ENCODE results near the gene E2F4.

Gene E2F4

GRCh38 chr16:67158637-67159600 lies 33.0 kb upstream of the E2F4 start:
- H3K27ac ChIP-seq (ENCODE audit: low read depth in 2 of 2, low read length in 2 of 2) = peak overlapping the region; percentile 94 to 95

GRCh38 chr16:67161595-67162058 lies 30.3 kb upstream of the E2F4 start:
- Histone ChIP-seq H3K9me3 (ENCODE audit: control insufficient read depth in 2 of 2, low read length in 2 of 2) (no peaks in the 10 kb centered on the region), H3K9ac (ENCODE audit: low read depth in 1 of 2, low read length in 2 of 2) (no peak overlapping the region), H3K36me3 (ENCODE audit: control insufficient read depth in 2 of 2, insufficient read depth in 2 of 2, low read length in 2 of 2) (no peaks in the 10 kb centered on the region), H3K4me3 (ENCODE audit: low read length in 2 of 2) (no peak overlapping the region), H3K27ac (ENCODE audit: low read depth in 2 of 2, low read length in 2 of 2) (no peak overlapping the region), H3K27me3 (ENCODE audit: control insufficient read depth in 2 of 2, insufficient read depth in 2 of 2, low read length in 2 of 2) (peaks cover 7 to 8% of the 10 kb centered on the region in 2 donors), H3K4me1 (ENCODE audit: control insufficient read depth in 2 of 2, insufficient read depth in 2 of 2, low read length in 2 of 2) (peaks cover 43 to 55% of the 10 kb centered on the region in 2 donors)

More at GRCh38 chr16:67158637-67159600, 33.0 kb upstream of the E2F4 start:
- Histone ChIP-seq H3K36me3 (ENCODE audit: control insufficient read depth in 2 of 2, insufficient read depth in 2 of 2, low read length in 2 of 2) (no peaks in the 10 kb centered on the region), H3K4me3 (ENCODE audit: low read length in 2 of 2) (peak overlapping the region; percentile 88 to 97), H3K27me3 (ENCODE audit: control insufficient read depth in 2 of 2, insufficient read depth in 2 of 2, low read length in 2 of 2) (peaks cover 0 to 3% of the 10 kb centered on the region in 2 donors), H3K9me3 (ENCODE audit: control insufficient read depth in 2 of 2, low read length in 2 of 2) (no peaks in the 10 kb centered on the region), H3K9ac (ENCODE audit: low read depth in 1 of 2, low read length in 2 of 2) (peak overlapping the region; percentile 95 to 97), H3K4me1 (ENCODE audit: control insufficient read depth in 2 of 2, insufficient read depth in 2 of 2, low read length in 2 of 2) (peaks cover 41 to 55% of the 10 kb centered on the region in 2 donors)

- H3K27ac ChIP-seq (ENCODE audit: low read depth in 2 of 2, low read length in 2 of 2) = peak overlapping the region in 1 of 2 donors; percentile 16
- H3K9ac ChIP-seq (ENCODE audit: low read depth in 1 of 2, low read length in 2 of 2) = no peak overlapping the region
- H3K9me3 ChIP-seq (ENCODE audit: control insufficient read depth in 2 of 2, low read length in 2 of 2) = no peaks in the 10 kb centered on the region
- no peaks in the 10 kb centered on the region for H3K36me3 ChIP-seq (ENCODE audit: control insufficient read depth in 2 of 2, insufficient read depth in 2 of 2, low read length in 2 of 2)
- H3K4me1 ChIP-seq (ENCODE audit: control insufficient read depth in 2 of 2, insufficient read depth in 2 of 2, low read length in 2 of 2) = peaks cover 43 to 52% of the 10 kb centered on the region in 2 donors
- H3K4me3 ChIP-seq (ENCODE audit: low read length in 2 of 2) = peak overlapping the region; percentile 41 to 57
- H3K27me3 ChIP-seq (ENCODE audit: control insufficient read depth in 2 of 2, insufficient read depth in 2 of 2, low read length in 2 of 2) = peaks cover 8 to 9% of the 10 kb centered on the region in 2 donors
Measured at GRCh38 chr16:67162506-67163163, 29.3 kb upstream of the E2F4 start.

GRCh38 chr16:67163164-67163998 lies 28.6 kb upstream of the E2F4 start:
- peaks cover 37 to 47% of the 10 kb centered on the region in 2 donors for H3K4me1 ChIP-seq (ENCODE audit: control insufficient read depth in 2 of 2, insufficient read depth in 2 of 2, low read length in 2 of 2)
- H3K9ac ChIP-seq (ENCODE audit: low read depth in 1 of 2, low read length in 2 of 2) = no peak overlapping the region

GRCh38 chr16:67163999-67164558 lies 27.9 kb upstream of the E2F4 start:
- Histone ChIP-seq H3K27ac (ENCODE audit: low read depth in 2 of 2, low read length in 2 of 2) (peak overlapping the region in 1 of 2 donors; percentile 16), H3K9ac (ENCODE audit: low read depth in 1 of 2, low read length in 2 of 2) (no peak overlapping the region), H3K36me3 (ENCODE audit: control insufficient read depth in 2 of 2, insufficient read depth in 2 of 2, low read length in 2 of 2) (no peaks in the 10 kb centered on the region), H3K4me3 (ENCODE audit: low read length in 2 of 2) (peak overlapping the region; percentile 41 to 57), H3K9me3 (ENCODE audit: control insufficient read depth in 2 of 2, low read length in 2 of 2) (no peaks in the 10 kb centered on the region), H3K4me1 (ENCODE audit: control insufficient read depth in 2 of 2, insufficient read depth in 2 of 2, low read length in 2 of 2) (peaks cover 31 to 42% of the 10 kb centered on the region in 2 donors), H3K27me3 (ENCODE audit: control insufficient read depth in 2 of 2, insufficient read depth in 2 of 2, low read length in 2 of 2) (peaks cover 8 to 9% of the 10 kb centered on the region in 2 donors)

More at GRCh38 chr16:67163164-67163998, 28.6 kb upstream of the E2F4 start:
- Histone ChIP-seq H3K27ac (ENCODE audit: low read depth in 2 of 2, low read length in 2 of 2) (peak overlapping the region in 1 of 2 donors; percentile 16), H3K27me3 (ENCODE audit: control insufficient read depth in 2 of 2, insufficient read depth in 2 of 2, low read length in 2 of 2) (peaks cover 8 to 9% of the 10 kb centered on the region in 2 donors), H3K36me3 (ENCODE audit: control insufficient read depth in 2 of 2, insufficient read depth in 2 of 2, low read length in 2 of 2) (no peaks in the 10 kb centered on the region), H3K4me3 (ENCODE audit: low read length in 2 of 2) (peak overlapping the region; percentile 41 to 57), H3K9me3 (ENCODE audit: control insufficient read depth in 2 of 2, low read length in 2 of 2) (no peaks in the 10 kb centered on the region)

- H3K27ac ChIP-seq (ENCODE audit: low read depth in 2 of 2, low read length in 2 of 2) = peak within 1 kb of the TSS in 1 of 2 donors; percentile 23
- peaks cover 32 to 48% of the 10 kb centered on the region in 2 donors for H3K4me1 ChIP-seq (ENCODE audit: control insufficient read depth in 2 of 2, insufficient read depth in 2 of 2, low read length in 2 of 2)
- peak within 1 kb of the TSS; percentile 41 to 57 for H3K4me3 ChIP-seq (ENCODE audit: low read length in 2 of 2)
- peak within 1 kb of the TSS in 1 of 2 donors; percentile 45 for H3K9ac ChIP-seq (ENCODE audit: low read depth in 1 of 2, low read length in 2 of 2)
- no peaks in the 10 kb centered on the region for H3K9me3 ChIP-seq (ENCODE audit: control insufficient read depth in 2 of 2, low read length in 2 of 2)
- no peaks in the 10 kb centered on the region for H3K36me3 ChIP-seq (ENCODE audit: control insufficient read depth in 2 of 2, insufficient read depth in 2 of 2, low read length in 2 of 2)
- H3K27me3 ChIP-seq (ENCODE audit: control insufficient read depth in 2 of 2, insufficient read depth in 2 of 2, low read length in 2 of 2) = peaks cover 8 to 9% of the 10 kb centered on the region in 2 donors
Measured at GRCh38 chr16:67164599-67165061, 27.3 kb upstream of the E2F4 start, which contains the start of gene HSF4. HSF4 (plus strand) TSS chr16:67164745; CDS start chr16:67164812, 67 bp downstream.

- no peaks in the 10 kb centered on the region for H3K36me3 ChIP-seq (ENCODE audit: control insufficient read depth in 2 of 2, insufficient read depth in 2 of 2, low read length in 2 of 2)
- H3K9ac ChIP-seq (ENCODE audit: low read depth in 1 of 2, low read length in 2 of 2) = peak overlapping the region in 1 of 2 donors; percentile 45
- H3K4me1 ChIP-seq (ENCODE audit: control insufficient read depth in 2 of 2, insufficient read depth in 2 of 2, low read length in 2 of 2) = peaks cover 38 to 53% of the 10 kb centered on the region in 2 donors
- H3K4me3 ChIP-seq (ENCODE audit: low read length in 2 of 2) = peak overlapping the region; percentile 37 to 48
- H3K9me3 ChIP-seq (ENCODE audit: control insufficient read depth in 2 of 2, low read length in 2 of 2) = no peaks in the 10 kb centered on the region
- H3K27me3 ChIP-seq (ENCODE audit: control insufficient read depth in 2 of 2, insufficient read depth in 2 of 2, low read length in 2 of 2) = peaks cover 8 to 9% of the 10 kb centered on the region in 2 donors
- peak overlapping the region in 1 of 2 donors; percentile 23 for H3K27ac ChIP-seq (ENCODE audit: low read depth in 2 of 2, low read length in 2 of 2)
Measured at GRCh38 chr16:67165121-67166078, 26.6 kb upstream of the E2F4 start.

- Histone ChIP-seq H3K27ac (ENCODE audit: low read depth in 2 of 2, low read length in 2 of 2) (no peak overlapping the region), H3K36me3 (ENCODE audit: control insufficient read depth in 2 of 2, insufficient read depth in 2 of 2, low read length in 2 of 2) (no peaks in the 10 kb centered on the region), H3K4me1 (ENCODE audit: control insufficient read depth in 2 of 2, insufficient read depth in 2 of 2, low read length in 2 of 2) (peaks cover 43 to 54% of the 10 kb centered on the region in 2 donors), H3K4me3 (ENCODE audit: low read length in 2 of 2) (no peak overlapping the region), H3K27me3 (ENCODE audit: control insufficient read depth in 2 of 2, insufficient read depth in 2 of 2, low read length in 2 of 2) (peaks cover 8 to 9% of the 10 kb centered on the region in 2 donors), H3K9ac (ENCODE audit: low read depth in 1 of 2, low read length in 2 of 2) (no peak overlapping the region), H3K9me3 (ENCODE audit: control insufficient read depth in 2 of 2, low read length in 2 of 2) (no peaks in the 10 kb centered on the region)
Measured at GRCh38 chr16:67166110-67166547, 25.8 kb upstream of the E2F4 start.

Data from mucosa of rectum (tissue), 2 donors.